Measurements from ENCODE around the gene KCNH8.

DNA sequence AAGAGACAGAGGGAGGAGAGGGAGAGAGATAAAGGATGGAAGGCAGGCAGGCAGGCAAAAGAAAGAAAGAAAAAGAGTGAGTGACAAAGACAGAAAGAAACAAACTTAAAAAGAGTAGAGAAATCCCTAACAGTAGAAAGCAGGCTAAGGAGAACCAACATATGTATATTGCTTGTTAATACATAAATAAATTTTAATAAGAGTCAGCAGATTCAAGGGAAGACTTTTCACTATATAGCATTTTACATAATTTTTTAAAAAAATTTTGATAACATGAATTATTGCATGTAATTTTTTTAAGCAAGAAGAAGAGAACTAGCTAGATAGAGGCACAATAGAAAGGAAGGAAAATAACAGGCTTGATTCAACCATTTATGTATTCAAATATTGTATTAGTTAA lies 291.6 kb downstream of the KCNH8 start:
- TF ChIP-seq, protein P1, sequence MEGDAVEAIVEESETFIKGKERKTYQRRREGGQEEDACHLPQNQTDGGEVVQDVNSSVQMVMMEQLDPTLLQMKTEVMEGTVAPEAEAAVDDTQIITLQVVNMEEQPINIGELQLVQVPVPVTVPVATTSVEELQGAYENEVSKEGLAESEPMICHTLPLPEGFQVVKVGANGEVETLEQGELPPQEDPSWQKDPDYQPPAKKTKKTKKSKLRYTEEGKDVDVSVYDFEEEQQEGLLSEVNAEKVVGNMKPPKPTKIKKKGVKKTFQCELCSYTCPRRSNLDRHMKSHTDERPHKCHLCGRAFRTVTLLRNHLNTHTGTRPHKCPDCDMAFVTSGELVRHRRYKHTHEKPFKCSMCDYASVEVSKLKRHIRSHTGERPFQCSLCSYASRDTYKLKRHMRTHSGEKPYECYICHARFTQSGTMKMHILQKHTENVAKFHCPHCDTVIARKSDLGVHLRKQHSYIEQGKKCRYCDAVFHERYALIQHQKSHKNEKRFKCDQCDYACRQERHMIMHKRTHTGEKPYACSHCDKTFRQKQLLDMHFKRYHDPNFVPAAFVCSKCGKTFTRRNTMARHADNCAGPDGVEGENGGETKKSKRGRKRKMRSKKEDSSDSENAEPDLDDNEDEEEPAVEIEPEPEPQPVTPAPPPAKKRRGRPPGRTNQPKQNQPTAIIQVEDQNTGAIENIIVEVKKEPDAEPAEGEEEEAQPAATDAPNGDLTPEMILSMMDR (conservative IDR thresholded peaks at IDR 0.05; ENCODE audit: low read length), result no peak
- TF ChIP-seq EZH2phosphoT487 (IDR thresholded peaks at IDR 0.05; ENCODE audit: borderline replicate concordance, low read depth, low read length), result no peak

Measured in OCI-LY7 (cell line).